Activated CD8-positive, alpha-beta T cell treated with anti-CD3 and anti-CD28 coated beads for 36 hours (primary cell): ENCODE data around the gene ABCD3. TPM values are rescaled to one million over a fixed set of nuclear protein-coding genes. Genes with fewer than 3 reads are reported as not detected.
A peak's percentile ranks its signal among the peaks of the same experiment; 100 is the strongest.

ENCODE experiments used
- ATAC-seq: fragments of 200-7000 bp; cut with Tn5 transposase; one replicate; pipeline ENCODE4 v1.10.0; 2021; ENCODE audit warnings: mild to moderate bottlenecking, moderate library complexity
- CTCF ChIA-PET: fragments of 350-600 bp; sonication (Branson Sonifier 250); formaldehyde crosslinking; loops from one replicate; lab custom pipeline; 2021; ENCODE audit warnings: antibody characterized with exemption; lab: Charles Lee
- POLR2A ChIA-PET: fragments of 350-600 bp; sonication (Branson Sonifier 250); formaldehyde crosslinking; loops from one replicate; lab custom pipeline; 2021; ENCODE audit warnings: antibody characterized with exemption; lab: Charles Lee
- DNase-seq: peaks from one replicate; pipeline ENCODE4 v3.0.0-alpha.2; 2020
- H3K27ac Mint-ChIP-seq: one replicate; pipeline ENCODE4 v1.8.0; 2021; ENCODE audit warnings: mild to moderate bottlenecking, mixed read lengths
- H3K27me3 Mint-ChIP-seq: one replicate; pipeline ENCODE4 v1.8.0; 2021; ENCODE audit warnings: mixed read lengths
- H3K36me3 Mint-ChIP-seq: one replicate; pipeline ENCODE4 v1.8.0; 2021; ENCODE audit warnings: low read depth, mixed read lengths
- H3K4me1 Mint-ChIP-seq: one replicate; pipeline ENCODE4 v1.8.0; 2021; ENCODE audit warnings: low read depth, mixed read lengths
- H3K4me3 Mint-ChIP-seq: one replicate; pipeline ENCODE4 v1.8.0; 2021; ENCODE audit warnings: mild to moderate bottlenecking, moderate library complexity, mixed read lengths
- H3K9me3 Mint-ChIP-seq: one replicate; pipeline ENCODE4 v1.8.0; 2021; ENCODE audit warnings: mixed read lengths
- intact Hi-C: fragments of 100-400 bp; cut with micrococcal nuclease; formaldehyde crosslinking; loops from one replicate; pipeline ENCODE4 v1.10.0; 2022
- total RNA-seq, 2 experiments: library from RNA; stranded (reverse); gene quantifications; one replicate each; pipeline ENCODE4 v1.2.3, GENCODE V29; 2021
- TF ChIP-seq, protein P1 (sequence below): fragments of 200-600 bp; IDR thresholded peaks from one replicate; pipeline ENCODE4 v1.8.0; 2022; ENCODE audit warnings: antibody characterized with exemption, mild to moderate bottlenecking

The ABCD3 gene
- total RNA-seq, 2 experiments from 2014 or later, result 31.3 to 31.9 TPM

DNA sequence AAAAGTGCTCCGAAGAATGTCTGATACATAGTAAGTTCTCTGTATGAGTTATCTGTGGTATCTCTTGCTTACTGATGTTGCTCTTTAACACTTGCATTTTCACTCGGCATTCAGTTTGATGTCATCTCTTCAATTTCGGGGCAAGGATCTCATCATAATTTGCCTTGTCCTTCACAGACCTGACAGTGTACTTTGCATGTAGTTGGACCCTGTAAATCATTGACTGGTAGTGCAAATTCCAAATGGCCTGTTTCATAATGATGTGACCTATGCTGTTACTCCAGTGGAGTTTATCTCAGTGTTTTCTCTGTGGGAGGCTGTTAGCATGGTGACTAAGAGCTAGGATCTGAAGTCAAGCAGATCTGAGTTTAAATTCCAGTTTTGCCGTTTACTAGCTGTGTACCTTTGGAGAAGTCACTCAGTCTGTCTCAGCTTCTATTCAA is 34.2 kb upstream of the ABCD3 start:
- CTCF ChIA-PET, result interaction anchor here (1.4 kb wide), 1 partner anchor 8 kb away, joined by 3 read pairs; no protein-coding TSS in a partner anchor
- no peaks in the 10 kb centered on the region for H3K36me3 Mint-ChIP-seq
- POLR2A ChIA-PET, result interaction anchor here (0.6 to 1.6 kb wide), 2 partner anchors 34 to 38 kb away, joined by 3 to 4 read pairs; no protein-coding TSS in a partner anchor
- intact Hi-C loops, result no loop called here
- peaks cover 6% of the 10 kb centered on the region for H3K9me3 Mint-ChIP-seq
- ATAC-seq (peak; percentile 75), DNase-seq (no peak)
- H3K4me3 Mint-ChIP-seq, result peak overlapping the region; percentile 18
- peaks cover 22% of the 10 kb centered on the region for H3K4me1 Mint-ChIP-seq
- TF ChIP-seq, protein P1, sequence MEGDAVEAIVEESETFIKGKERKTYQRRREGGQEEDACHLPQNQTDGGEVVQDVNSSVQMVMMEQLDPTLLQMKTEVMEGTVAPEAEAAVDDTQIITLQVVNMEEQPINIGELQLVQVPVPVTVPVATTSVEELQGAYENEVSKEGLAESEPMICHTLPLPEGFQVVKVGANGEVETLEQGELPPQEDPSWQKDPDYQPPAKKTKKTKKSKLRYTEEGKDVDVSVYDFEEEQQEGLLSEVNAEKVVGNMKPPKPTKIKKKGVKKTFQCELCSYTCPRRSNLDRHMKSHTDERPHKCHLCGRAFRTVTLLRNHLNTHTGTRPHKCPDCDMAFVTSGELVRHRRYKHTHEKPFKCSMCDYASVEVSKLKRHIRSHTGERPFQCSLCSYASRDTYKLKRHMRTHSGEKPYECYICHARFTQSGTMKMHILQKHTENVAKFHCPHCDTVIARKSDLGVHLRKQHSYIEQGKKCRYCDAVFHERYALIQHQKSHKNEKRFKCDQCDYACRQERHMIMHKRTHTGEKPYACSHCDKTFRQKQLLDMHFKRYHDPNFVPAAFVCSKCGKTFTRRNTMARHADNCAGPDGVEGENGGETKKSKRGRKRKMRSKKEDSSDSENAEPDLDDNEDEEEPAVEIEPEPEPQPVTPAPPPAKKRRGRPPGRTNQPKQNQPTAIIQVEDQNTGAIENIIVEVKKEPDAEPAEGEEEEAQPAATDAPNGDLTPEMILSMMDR, result no peak
- H3K27ac Mint-ChIP-seq, result peak overlapping the region; percentile 6
- H3K27me3 Mint-ChIP-seq, result peaks cover 3% of the 10 kb centered on the region

DNA sequence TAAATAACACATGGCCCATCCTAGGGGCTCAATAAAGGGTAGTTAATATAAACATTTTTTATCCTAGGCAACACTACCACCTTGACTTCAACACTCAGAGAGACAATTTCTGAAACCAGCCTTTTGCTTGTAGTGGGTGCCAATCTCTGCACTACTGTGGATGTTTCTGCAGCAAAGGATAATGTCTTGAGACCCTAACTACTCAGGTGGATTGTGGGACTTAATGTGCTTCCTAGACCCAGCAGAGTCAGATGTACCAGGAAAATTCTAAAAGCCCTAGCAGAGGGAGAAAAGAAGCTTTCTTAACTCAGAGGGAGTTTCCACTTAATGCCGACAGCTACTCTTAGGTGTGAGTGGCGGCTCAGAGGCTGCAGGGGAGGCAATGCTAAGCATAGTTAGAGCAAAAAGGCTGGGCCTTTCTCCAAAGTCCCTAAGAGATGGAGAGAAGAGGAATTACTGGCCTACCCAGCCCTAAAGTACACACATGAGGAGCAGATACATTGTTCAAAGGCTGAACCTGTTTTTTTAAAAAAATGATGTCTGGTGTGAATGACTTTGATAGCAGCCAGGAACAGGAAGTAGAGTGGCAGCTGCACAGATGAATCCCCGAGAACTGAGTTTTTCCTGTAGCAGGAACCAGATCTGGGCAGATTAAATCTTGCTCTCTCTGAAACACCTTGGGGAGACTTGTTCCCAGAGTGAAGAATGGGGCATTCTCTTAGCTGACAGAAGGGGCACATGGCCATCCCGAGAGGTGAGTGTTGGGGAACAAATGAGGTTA is 33.5 kb upstream of the ABCD3 start:
- POLR2A ChIA-PET, result interaction anchor here (0.6 to 1.6 kb wide), 3 partner anchors 33 to 72 kb away, joined by 3 to 4 read pairs (median 3); no protein-coding TSS in a partner anchor
- DNase-seq, result peak; percentile 28
- ATAC-seq, result peak; percentile 45
- TF ChIP-seq, protein P1, result no peak
- Mint-ChIP-seq H3K27ac (peak overlapping the region; percentile 84), H3K27me3 (peaks cover 3% of the 10 kb centered on the region), H3K9me3 (peaks cover 11% of the 10 kb centered on the region), H3K36me3 (no peaks in the 10 kb centered on the region), H3K4me3 (peak overlapping the region; percentile 36), H3K4me1 (peaks cover 22% of the 10 kb centered on the region)
- intact Hi-C loops, result no loop called here
- CTCF ChIA-PET, result interaction anchor here (1.2 to 1.4 kb wide), 2 partner anchors 9 to 79 kb away, joined by 3 to 4 read pairs; no protein-coding TSS in a partner anchor

DNA sequence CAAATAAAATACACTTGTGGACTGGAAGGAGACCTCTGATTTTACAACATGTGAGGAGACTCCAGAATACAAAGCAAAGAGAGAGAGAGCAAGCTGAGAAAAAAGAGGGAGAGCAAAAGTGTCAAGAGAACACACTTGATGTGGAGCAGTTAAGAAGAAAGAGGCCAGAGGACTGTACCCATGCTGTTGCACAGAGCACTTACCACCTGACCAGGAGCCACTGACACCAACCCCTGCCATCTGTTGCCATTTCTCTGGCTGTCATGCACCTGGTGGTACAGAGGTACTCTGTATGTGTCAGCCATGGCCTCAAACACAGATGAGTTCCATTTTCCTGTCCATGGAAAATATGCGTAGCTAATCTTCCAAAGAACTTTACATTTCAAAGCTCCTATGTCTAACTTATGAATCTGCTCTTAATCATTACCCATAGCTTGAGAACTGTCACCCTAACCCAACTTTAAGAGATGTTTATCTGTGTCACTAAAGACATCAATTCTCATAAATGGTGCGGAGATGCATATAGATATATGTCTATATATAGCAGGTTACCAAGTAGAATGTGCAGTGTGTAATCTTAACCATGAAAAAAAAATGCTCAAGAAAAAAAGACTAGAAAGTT is 32.8 kb upstream of the ABCD3 start:
- intact Hi-C loops, result no loop called here
- DNase-seq (no peak), ATAC-seq (peak; percentile 47)
- peaks cover 3% of the 10 kb centered on the region for H3K27me3 Mint-ChIP-seq
- peaks cover 12% of the 10 kb centered on the region for H3K9me3 Mint-ChIP-seq
- no peak overlapping the region for H3K4me3 Mint-ChIP-seq
- H3K27ac Mint-ChIP-seq, result peak overlapping the region; percentile 84
- TF ChIP-seq, protein P1, result no peak
- ChIA-PET CTCF (interaction anchor here (1.2 kb wide), 1 partner anchor 78 kb away, joined by 4 read pairs; no protein-coding TSS in a partner anchor), POLR2A (interaction anchor here (0.9 to 1.6 kb wide), 2 partner anchors 32 to 71 kb away, joined by 3 to 4 read pairs; no protein-coding TSS in a partner anchor)
- H3K36me3 Mint-ChIP-seq, result no peaks in the 10 kb centered on the region
- H3K4me1 Mint-ChIP-seq, result peaks cover 22% of the 10 kb centered on the region

DNA sequence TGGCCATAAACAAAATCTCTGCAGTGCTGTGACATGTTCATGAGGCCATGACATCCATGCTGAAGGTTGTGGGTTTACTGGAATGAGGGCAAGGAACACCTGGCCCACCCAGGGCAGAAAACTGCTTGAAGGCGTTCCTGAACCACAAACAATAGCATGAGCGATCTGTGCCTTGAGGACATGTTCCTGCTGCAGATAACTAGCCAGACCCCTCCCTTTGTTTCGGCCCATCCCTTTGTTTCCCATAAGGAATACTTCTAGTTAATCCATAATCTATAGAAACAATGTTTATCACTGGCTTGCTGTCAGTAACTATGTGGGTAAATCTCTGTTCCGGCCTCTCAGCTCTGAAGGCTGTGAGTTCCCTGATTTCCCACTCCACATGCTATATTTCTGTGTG is 28.9 kb upstream of the ABCD3 start:
- TF ChIP-seq, protein P1, result no peak
- H3K4me3 Mint-ChIP-seq, result no peak overlapping the region
- intact Hi-C loops, result no loop called here
- H3K27ac Mint-ChIP-seq, result no peak overlapping the region
- H3K36me3 Mint-ChIP-seq, result no peaks in the 10 kb centered on the region
- ATAC-seq (no peak), DNase-seq (no peak)
- no peaks in the 10 kb centered on the region for H3K27me3 Mint-ChIP-seq
- POLR2A ChIA-PET, result no interaction called here
- CTCF ChIA-PET, result no interaction called here
- H3K4me1 Mint-ChIP-seq, result peaks cover 13% of the 10 kb centered on the region
- H3K9me3 Mint-ChIP-seq, result peaks cover 12% of the 10 kb centered on the region
